ENCODE measurements around the gene NKTR.

- no peak for TF ChIP-seq ZNF589 (CRISPR knock-in tag; conservative IDR thresholded peaks at IDR 0.05)
- no peak for TF ChIP-seq PRDM4 (CRISPR knock-in tag; IDR thresholded peaks at IDR 0.05; ENCODE audit: borderline replicate concordance)
Measured at GRCh38 chr3:42670670-42671069, 70.2 kb downstream of the NKTR start.
